Activated CD4-positive, alpha-beta T cell treated with anti-CD3 and anti-CD28 coated beads, Interleukin-2, amount 50 U/mL, for 4 hours (primary cell): ENCODE data around the gene TIFAB.

Source experiments
- DNase-seq, 2 experiments: peaks; one replicate each; pipeline ENCODE4 v3.0.0-alpha.2; 2020

TIFAB gene

DNA sequence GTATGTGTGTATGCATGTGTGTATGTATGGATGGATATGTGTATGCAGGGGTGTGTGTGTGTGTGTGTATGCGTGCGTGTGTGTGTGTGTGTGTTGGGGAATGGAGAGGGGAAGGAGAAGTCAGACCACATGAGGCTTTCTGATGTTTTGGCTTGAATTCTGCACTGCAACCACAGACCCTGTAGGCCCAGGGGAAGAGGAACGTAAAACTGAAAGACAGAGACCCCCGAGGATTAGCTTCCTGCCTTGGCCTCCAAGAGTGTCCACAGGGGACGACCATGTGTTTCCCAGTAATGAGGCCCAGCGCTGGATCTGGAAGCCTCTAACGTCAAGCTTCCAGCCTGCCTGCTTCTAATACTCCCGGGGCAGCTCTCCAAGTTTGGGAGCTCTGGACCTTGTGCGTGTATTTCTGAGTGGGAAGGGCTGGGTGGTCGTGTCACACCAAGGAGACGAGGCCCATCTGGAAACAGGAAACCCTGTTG lies 10.8 kb downstream of the TIFAB start:
- no peak for DNase-seq

- no peak for DNase-seq
Measured at GRCh38 chr5:135440916-135441315, 11.2 kb downstream of the TIFAB start.

DNA sequence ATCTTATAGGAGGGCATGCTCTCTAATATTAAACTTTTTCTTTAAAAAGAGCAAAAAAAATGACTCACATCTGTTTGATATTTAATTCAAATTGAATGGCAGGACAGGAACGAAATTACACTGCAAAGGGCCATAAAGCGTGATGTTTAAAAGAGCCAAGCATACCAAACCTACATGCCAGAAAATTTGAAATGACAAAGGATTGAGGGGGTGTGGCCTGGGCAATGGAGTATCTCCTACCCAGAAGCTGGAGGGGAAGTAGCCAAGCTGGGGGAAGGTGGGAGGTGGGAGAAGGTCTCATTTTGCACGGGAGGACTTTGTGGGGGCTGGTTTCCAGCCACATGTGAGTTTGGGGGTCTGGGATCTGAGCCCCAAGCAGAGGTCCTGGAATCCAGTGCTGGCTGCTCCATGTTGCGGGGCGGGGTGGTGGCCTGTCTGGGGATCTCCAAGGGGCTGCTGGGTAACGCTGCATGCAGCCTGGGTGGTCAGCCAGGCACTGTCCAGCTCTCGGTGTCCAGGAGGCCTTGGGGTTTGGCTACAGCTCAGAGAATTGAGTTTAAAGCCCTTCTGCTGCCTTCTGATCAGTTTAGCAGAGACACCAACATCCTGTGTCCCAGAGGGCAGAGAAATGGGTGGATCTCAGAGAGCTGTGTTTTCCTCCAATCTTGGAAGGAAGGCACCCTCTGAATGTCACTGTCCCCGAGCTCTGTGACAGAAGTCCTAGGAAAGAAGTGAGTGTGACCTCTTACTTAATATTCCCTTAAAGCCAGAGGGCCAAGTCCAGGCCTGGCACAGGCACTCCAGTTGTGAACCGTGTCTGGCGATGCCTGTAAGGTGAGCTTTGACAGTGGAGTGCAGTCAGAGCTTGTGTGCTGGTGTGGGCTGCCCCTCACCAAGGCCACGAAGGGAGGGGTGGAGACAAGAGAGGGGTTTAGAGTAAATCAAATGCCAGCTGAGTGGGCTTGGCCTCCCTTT lies 12.6 kb downstream of the TIFAB start:
- DNase-seq, result no peak

- DNase-seq, result no peak
Measured at GRCh38 chr5:135438636-135439221, 13.4 kb downstream of the TIFAB start.

DNA sequence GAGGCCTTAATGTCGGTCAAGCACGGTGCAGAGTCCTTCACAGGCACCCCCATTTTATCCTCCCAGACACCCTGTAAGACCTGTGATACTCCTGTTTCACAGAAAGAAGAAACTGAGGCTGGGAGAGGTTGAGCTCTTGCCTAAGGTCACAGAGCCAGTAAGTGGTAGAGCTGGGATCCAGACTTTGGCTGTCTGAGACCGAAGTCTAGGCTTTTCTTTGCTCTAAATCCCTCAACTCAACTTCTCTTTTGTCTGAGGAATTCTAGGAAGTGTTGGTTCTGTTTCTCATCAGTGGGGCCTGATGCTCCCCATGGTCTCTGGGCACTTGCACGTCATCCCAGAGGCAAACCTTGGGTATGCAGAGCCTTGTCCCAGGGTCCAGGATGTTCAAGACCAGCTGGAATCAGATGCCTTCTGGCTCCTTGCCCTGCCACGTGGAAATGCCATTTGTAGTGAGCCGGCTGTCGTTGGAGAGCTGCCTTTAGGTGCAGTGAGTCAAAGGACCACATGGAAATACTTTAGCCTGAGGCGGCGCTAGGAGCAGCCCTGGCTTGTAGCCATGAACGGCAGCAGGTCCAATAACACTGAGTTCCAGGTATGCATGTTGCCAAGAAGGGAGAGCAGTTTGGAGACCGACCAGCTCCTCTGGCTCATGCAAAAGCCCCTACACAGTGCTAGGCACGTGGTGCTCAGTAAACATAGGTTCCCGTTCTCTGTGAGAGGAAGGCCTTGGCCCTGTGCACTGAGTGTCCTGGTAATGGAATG lies 14.2 kb downstream of the TIFAB start:
- DNase-seq, result no peak

DNA sequence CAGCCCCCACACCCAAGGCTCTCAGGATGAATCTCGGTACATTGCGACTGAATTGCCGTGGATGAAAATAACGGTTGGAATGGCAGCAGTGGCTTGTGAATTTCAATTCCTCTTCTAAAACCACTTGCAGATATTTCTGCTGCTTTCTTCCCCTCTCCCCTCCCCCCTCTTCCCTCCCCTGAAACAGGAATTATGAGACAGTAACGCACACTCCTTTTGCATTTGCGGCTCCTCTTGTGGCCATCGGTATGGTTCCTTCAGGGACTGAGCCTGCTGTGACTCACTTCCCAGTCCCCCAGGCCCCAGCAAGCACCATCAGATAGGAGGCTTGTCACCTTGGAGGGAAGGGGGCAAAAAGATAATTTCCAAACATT lies 14.7 kb downstream of the TIFAB start:
- no peak for DNase-seq

- DNase-seq, result no peak
Measured at GRCh38 chr5:135436951-135437418, 15.2 kb downstream of the TIFAB start.

DNA sequence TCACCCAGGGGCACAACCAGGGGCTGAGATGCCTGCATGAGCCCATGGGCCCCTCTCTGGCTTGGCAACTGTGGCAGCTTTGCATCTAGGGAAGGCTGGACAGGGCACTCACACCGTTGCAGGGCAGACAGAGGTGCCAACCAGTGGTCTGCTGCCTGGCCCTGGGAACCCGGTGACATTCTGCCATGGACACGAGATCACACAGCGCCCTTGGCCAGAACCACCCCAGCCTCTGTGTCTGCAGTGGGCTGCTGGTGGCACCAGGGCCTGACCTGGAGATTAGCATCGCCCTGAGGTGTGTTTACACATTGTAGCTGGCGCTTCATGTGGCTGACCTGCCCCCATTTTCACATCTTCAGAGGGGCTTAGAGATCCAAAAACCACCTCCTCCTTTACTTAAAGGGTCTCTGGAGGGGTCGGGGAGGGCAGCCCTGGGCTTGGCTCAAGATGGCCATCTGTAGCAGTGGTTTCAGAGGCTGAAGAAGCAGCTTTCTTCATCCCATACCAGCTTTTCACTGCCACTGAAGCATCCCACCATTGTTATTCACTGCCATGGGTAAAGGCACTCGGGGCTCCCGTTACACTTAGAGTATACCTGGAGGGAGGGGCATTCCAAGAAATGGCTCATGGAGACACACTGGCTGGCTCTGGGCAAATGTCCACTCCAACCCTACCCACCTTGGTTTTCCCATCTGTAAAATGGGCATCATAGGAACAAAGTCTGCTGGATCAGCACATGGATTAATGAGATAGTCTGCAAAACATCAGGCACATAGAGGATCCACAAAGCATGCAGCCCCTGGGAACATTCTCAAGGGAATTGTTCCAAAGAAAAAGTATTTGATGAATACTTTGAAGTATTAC lies 16.5 kb downstream of the TIFAB start:
- DNase-seq, result no peak

GRCh38 chr5:135434591-135435466 lies 17.3 kb downstream of the TIFAB start:
- no peak for DNase-seq

DNA sequence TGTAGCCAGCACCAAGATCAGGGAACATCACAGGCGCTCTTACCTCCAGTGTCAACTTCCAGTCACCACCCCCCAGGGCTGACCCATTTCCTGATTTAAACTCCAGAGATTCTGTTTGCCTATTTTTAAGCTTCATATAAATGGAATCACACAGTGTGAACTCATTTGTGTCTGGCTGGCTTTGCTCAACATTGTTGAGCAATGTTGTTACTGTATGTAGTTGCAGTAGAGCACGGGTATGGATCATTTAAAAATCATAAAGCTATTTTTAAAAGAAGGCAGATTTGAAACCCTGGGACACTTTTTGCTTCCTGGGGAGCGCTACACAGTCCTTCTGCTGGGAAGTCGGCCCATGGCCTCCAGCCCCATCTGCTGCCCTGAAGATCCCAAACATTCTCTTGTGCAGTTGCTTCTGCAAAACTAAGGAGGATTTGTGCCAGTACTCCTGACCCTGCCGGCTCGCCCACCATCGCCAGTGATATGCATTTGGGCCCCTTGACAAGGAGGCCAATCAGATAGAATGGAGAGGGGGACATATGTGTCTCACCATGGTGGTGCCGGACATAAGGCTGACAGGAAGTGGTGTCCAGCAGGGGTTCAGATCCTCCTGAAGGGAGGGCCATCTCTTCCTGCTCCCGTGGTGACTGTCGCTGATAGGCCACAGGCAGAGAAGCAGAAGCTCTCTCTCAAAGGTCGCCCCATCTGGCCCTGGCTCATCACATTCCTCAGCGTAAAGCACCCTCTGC lies 18.3 kb downstream of the TIFAB start:
- no peak for DNase-seq

DNA sequence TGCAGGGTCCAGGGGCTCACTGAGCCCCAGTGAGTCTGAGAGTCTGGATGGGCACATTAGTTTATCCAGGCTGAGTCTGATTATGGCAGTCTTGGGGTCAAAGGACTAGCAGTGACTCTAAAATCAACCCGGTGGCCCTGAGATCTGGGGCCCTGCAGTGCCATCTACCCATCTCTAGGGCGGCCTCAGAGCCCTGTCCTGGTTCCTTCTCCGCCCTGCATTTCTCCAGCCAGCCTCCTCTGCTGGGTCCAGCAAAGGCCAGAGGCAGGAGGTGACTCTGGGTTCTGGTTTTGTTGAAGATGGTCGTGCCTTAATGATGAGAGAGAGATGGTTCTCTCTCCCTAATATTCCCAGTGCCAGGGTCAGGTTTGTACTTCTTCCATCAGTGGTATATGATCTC lies 20.0 kb downstream of the TIFAB start:
- no peak for DNase-seq

DNA sequence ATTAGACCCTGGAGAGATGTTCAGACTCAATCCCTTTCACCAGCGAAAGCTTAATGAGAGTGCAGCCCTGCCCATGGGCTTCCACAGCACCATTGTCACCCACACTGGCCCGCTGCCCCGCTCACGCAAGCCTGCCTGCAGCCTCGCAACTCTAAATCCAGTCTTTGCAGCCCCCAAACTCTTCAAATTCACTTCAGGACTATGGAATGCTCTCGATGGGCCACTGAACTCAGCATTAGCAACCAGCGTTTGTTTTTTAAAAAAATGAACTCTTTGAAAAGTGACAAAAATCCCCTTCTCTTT lies 22.1 kb downstream of the TIFAB start:
- no peak for DNase-seq

DNA sequence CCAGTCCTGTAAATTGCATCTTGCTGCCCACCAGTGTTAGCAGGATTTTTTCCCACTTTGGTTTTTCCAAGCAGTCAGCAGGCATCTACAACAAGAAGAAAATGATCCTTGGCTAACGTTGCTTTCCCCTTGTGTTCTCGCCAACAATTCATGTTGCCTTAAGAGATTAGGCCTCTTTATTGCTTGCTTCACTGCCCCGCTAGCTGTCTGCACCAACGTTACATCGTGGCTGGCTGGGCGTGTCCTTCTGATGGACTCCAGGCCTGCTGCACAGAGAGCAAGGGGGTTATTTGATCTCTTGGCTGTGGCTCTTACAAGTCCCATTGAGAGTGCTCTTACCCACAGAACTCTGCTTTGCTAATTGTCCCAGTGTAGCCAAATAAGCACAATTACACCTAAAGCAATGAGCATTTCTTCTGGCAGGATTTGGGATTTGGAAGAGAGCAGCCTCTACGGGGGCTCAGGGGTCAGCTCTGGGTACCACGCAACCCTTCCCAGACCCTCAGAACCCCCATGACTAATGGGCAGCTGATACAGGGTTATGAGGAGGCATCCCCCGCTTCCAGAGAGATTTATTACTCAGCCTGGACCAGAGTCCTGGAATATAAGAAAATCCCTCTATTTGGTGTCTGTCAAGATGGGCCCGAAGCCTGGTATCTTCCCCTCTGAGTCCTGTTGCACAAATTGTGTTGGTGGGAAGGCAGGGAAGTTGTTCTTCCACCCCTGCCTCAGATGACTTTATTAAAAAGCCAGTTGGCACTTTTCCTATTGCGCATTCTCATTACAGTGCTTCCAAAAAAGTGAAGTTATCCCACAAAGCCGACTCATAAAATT lies 22.6 kb downstream of the TIFAB start:
- no peak for DNase-seq

GRCh38 chr5:135428586-135428985 lies 23.6 kb downstream of the TIFAB start:
- no peak for DNase-seq

DNA sequence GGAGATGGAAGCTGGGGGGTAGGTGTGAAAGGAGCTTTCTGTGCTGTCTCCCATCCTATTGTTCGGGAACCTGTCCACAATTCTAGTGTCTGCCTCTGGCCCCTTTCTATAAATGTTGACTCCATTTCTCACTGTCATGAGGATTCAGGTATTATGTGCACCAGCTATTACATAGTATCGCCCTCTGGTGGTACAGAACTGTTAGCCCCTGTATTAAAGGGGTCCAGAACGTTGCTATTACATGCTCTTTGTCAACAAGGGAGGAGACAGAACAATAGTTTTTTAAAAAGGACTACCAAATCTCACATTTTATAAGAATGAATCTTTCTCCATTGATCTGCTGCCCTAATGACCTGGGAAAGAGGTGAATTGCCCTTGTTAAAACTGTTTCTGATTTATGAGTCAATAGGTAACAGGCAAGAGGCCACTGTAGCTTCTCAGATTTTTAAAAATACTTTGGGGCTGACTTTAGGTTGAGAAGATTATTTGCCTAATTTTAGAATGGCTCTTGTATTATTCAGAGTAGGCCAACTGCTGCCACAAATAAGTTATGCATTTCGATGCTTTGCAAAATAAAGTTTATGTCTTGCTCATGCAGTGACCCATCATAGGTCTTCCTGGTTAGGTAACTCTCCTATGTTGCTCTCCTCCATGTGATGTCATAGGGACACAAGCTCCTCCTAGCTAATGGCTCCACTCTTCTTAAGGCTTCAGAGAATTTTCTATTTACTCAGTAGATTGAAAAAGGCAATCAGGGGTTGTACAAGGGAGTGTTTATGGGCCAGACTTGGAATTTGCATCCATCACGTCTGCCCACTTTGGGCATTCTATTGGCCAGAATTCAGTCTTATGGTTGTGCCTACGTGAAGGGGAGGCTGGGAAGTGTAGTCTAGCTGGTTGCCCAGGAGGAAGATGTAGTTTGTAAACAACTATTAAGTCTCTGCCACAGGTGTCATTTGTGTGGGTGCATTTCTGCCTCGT lies 25.8 kb downstream of the TIFAB start:
- DNase-seq, result no peak

- no peak for DNase-seq
Measured at GRCh38 chr5:135425641-135426040, 26.5 kb downstream of the TIFAB start.

- DNase-seq, result no peak
Measured at GRCh38 chr5:135423846-135424168, 28.3 kb downstream of the TIFAB start.

- no peak for DNase-seq
Measured at GRCh38 chr5:135423146-135423845, 28.9 kb downstream of the TIFAB start.
